Ovary (tissue), 3 donors: Measurements from ENCODE around the gene ATRN.

ENCODE experiments used
- CTCF ChIP-seq, 3 donors: fragments of 450-650 bp in 2 of 3; fragments of 200-600 bp in 1 of 3; IDR thresholded peaks; one replicate each; pipeline versions ENCODE4 v1.5.1 to v1.8.0; 2016 to 2022; ENCODE audit warnings: antibody characterized with exemption in 3 of 3, mild to moderate bottlenecking in 1 of 3
- EP300 ChIP-seq: sonication (generic); formaldehyde crosslinking; IDR thresholded peaks from one replicate; pipeline ENCODE4 v1.6.1; 2017; ENCODE audit warnings: antibody characterized with exemption
- donor health status: DM: no; HTN: no; CAD: no.

- TF ChIP-seq EP300 (no peak), CTCF (IDR thresholded peaks at IDR 0.05) (no peak)
Measured at GRCh38 chr20:3630429-3630828, 159.6 kb downstream of the ATRN start.
